AG04449 (cell line): Measurements from ENCODE around the gene TENM3.

Experiments
- CTCF ChIA-PET: fragments of 350-600 bp; formaldehyde crosslinking; extraction: SDS; loops from one replicate; lab custom pipeline; 2021; ENCODE audit warnings: antibody characterized with exemption; lab: Yijun Ruan, JAX
- POLR2A ChIA-PET: fragments of 400-600, 350-600 bp; formaldehyde crosslinking; extraction: SDS; loops from one replicate; lab custom pipeline; 2020; ENCODE audit warnings: antibody characterized with exemption, inconsistent platforms; lab: Yijun Ruan, JAX
- DNase-seq: peaks from one replicate; pipeline ENCODE4 v3.0.0-alpha.2; 2010; ENCODE audit warnings: low read depth, low spot score
- H3K4me3 ChIP-seq: 2 replicates; pipeline ENCODE4 v1.5.1; 2011; ENCODE audit warnings: low read depth, mild to moderate bottlenecking, control low read depth, low read length
- TF ChIP-seq, protein P1 (sequence below): IDR thresholded peaks from one replicate; pipeline ENCODE4 v1.5.1; 2011; ENCODE audit warnings: mild to moderate bottlenecking, moderate library complexity, low read length, control low read depth, inconsistent platforms; ENCODE audit not compliant: insufficient read depth; ENCODE audit errors: missing control alignments

The TENM3 gene

DNA sequence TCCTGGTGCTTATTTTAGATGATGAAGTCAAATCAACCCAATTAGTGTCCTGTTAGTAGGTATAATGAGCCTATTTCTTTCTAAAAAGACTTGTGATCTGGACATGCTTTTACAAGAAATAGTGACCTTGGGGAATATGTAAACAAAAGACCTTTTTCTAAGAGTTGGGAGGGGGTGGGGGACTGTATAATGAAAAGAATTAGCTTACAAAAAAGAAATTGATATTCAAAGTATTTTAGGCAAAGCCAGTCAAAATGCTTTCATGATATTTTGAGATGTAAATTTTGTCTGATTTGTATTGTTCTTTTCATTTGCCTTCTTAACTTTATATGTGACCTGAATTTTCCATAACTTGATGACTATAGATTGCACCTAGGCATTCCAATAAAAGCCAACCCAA, 559.4 kb downstream of the TENM3 start:
- POLR2A ChIA-PET = no interaction called here
- TF ChIP-seq, protein P1, sequence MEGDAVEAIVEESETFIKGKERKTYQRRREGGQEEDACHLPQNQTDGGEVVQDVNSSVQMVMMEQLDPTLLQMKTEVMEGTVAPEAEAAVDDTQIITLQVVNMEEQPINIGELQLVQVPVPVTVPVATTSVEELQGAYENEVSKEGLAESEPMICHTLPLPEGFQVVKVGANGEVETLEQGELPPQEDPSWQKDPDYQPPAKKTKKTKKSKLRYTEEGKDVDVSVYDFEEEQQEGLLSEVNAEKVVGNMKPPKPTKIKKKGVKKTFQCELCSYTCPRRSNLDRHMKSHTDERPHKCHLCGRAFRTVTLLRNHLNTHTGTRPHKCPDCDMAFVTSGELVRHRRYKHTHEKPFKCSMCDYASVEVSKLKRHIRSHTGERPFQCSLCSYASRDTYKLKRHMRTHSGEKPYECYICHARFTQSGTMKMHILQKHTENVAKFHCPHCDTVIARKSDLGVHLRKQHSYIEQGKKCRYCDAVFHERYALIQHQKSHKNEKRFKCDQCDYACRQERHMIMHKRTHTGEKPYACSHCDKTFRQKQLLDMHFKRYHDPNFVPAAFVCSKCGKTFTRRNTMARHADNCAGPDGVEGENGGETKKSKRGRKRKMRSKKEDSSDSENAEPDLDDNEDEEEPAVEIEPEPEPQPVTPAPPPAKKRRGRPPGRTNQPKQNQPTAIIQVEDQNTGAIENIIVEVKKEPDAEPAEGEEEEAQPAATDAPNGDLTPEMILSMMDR = no peak
- no peak for DNase-seq
- CTCF ChIA-PET = interaction anchor here (2.3 kb wide), 1 partner anchor 1660 kb away, joined by 6 read pairs; no protein-coding TSS in a partner anchor
- H3K4me3 ChIP-seq = no peak overlapping the region

DNA sequence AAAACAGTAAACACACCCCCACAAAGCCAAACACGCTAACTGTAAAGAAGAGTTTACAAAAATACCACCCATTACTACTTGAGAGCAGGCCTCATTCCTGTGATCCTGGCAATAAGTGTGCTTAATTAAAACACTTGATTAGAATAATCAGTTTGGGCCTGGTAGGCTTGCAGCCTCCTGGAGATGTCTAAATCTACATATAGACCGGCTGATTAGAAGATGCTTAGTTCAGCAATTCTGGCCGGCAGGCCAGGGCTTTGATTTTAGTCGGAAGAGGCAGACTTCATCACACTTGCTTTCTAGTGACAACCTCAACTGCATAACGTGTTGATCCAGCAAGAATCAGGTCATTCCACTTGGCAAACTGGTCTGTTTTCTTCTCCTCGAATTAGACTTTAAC, 560.0 kb downstream of the TENM3 start:
- CTCF ChIA-PET = no interaction called here

GRCh38 chr4:182804131-182804530, 560.9 kb downstream of the TENM3 start:
- ChIA-PET POLR2A (no interaction called here), CTCF (interaction anchor here (0.6 to 2.4 kb wide), 3 partner anchors 8 to 398 kb away, joined by 3 to 13 read pairs (median 3); no protein-coding TSS in a partner anchor)
- no peak overlapping the region for H3K4me3 ChIP-seq
- TF ChIP-seq, protein P1 = no peak
- no peak for DNase-seq

More for the DNA sequence above, 560.0 kb downstream of the TENM3 start:
- TF ChIP-seq, protein P1 = no peak
- no peak overlapping the region for H3K4me3 ChIP-seq
- POLR2A ChIA-PET = no interaction called here
- DNase-seq = no peak

GRCh38 chr4:182805321-182805720, 562.1 kb downstream of the TENM3 start:
- DNase-seq = no peak
- H3K4me3 ChIP-seq = no peak overlapping the region
- CTCF ChIA-PET = interaction anchor here (0.8 to 2.4 kb wide), 8 partner anchors 10 to 1501 kb away, joined by 3 to 13 read pairs (median 4); no protein-coding TSS in a partner anchor
- TF ChIP-seq, protein P1 = no peak
- POLR2A ChIA-PET = no interaction called here

- TF ChIP-seq, protein P1 = no peak
- CTCF ChIA-PET = interaction anchor here (0.8 to 2.4 kb wide), 10 partner anchors 10 to 1502 kb away, joined by 3 to 13 read pairs (median 3); no protein-coding TSS in a partner anchor
- POLR2A ChIA-PET = no interaction called here
- no peak for DNase-seq
- no peak overlapping the region for H3K4me3 ChIP-seq
These were observed 562.5 kb downstream of the TENM3 start for GRCh38 chr4:182805750-182806149.

- TF ChIP-seq, protein P1 = peak; percentile 97
- CTCF ChIA-PET = interaction anchor here (0.7 to 2.4 kb wide), 13 partner anchors 11 to 1503 kb away, joined by 3 to 13 read pairs (median 3); no protein-coding TSS in a partner anchor
- peak overlapping the region; percentile 58 for H3K4me3 ChIP-seq
- DNase-seq = no peak
- POLR2A ChIA-PET = interaction anchor here (0.7 kb wide), 1 partner anchor 542 kb away, joined by 3 read pairs; no protein-coding TSS in a partner anchor
These were observed 563.4 kb downstream of the TENM3 start for GRCh38 chr4:182806259-182807252.
